Astrocyte of the hippocampus (primary cell): ENCODE results near the gene FILIP1L.

Source experiments
- DNase-seq: peaks from one replicate; pipeline ENCODE4 v3.0.0; 2011; ENCODE audit warnings: low read depth, low spot score

FILIP1L gene

GRCh38 chr3:99892332-99892731 is 222.0 kb downstream of the FILIP1L start:
- DNase-seq, result no peak

- DNase-seq, result no peak
These were observed 222.6 kb downstream of the FILIP1L start for GRCh38 chr3:99891610-99892285.

GRCh38 chr3:99885851-99886250 is 228.4 kb downstream of the FILIP1L start:
- DNase-seq, result no peak

- no peak for DNase-seq
These were observed 229.2 kb downstream of the FILIP1L start for GRCh38 chr3:99885085-99885484.

- DNase-seq, result no peak
These were observed 229.8 kb downstream of the FILIP1L start for GRCh38 chr3:99884484-99884883.

- no peak for DNase-seq
These were observed 230.6 kb downstream of the FILIP1L start for GRCh38 chr3:99883693-99884092.

GRCh38 chr3:99883138-99883461 is 231.2 kb downstream of the FILIP1L start:
- no peak for DNase-seq

GRCh38 chr3:99882436-99883137 is 231.7 kb downstream of the FILIP1L start:
- no peak for DNase-seq

GRCh38 chr3:99881121-99881524 is 233.2 kb downstream of the FILIP1L start:
- DNase-seq, result no peak

GRCh38 chr3:99879275-99879674 is 235.0 kb downstream of the FILIP1L start:
- no peak for DNase-seq

- DNase-seq, result peak; percentile 79
These were observed 236.3 kb downstream of the FILIP1L start for GRCh38 chr3:99878005-99878404.

GRCh38 chr3:99877031-99877579 is 237.2 kb downstream of the FILIP1L start:
- no peak for DNase-seq

GRCh38 chr3:99875929-99876841 is 238.1 kb downstream of the FILIP1L start:
- peak; percentile 95 for DNase-seq

- DNase-seq, result peak; percentile 62
These were observed 238.7 kb downstream of the FILIP1L start for GRCh38 chr3:99875581-99875928.

GRCh38 chr3:99874237-99875002 is 239.9 kb downstream of the FILIP1L start:
- no peak for DNase-seq

GRCh38 chr3:99873269-99874102 is 240.8 kb downstream of the FILIP1L start:
- DNase-seq, result no peak

GRCh38 chr3:99872923-99873254 is 241.4 kb downstream of the FILIP1L start:
- no peak for DNase-seq

- no peak for DNase-seq
These were observed 242.9 kb downstream of the FILIP1L start for GRCh38 chr3:99871231-99872045.

- no peak for DNase-seq
These were observed 243.6 kb downstream of the FILIP1L start for GRCh38 chr3:99870712-99871111.

GRCh38 chr3:99869621-99870020 is 244.7 kb downstream of the FILIP1L start:
- no peak for DNase-seq
